B cell (primary cell): Measurements from ENCODE around the gene RCC1. TPM values are rescaled to one million over a fixed set of nuclear protein-coding genes. Genes with fewer than 3 reads are reported as not detected.

Experiments
- ATAC-seq: fragments of 200-7000 bp; cut with Tn5 transposase; one replicate; pipeline ENCODE4 v1.10.0; 2021; ENCODE audit warnings: low read depth, mild to moderate bottlenecking, moderate number of reproducible peaks, moderate library complexity
- CTCF ChIA-PET: fragments of 350-600 bp; sonication (Branson Sonifier 250); formaldehyde crosslinking; loops from one replicate; lab custom pipeline; 2021; ENCODE audit warnings: antibody characterized with exemption, inconsistent platforms; lab: Charles Lee
- POLR2A ChIA-PET: fragments of 350-600 bp; sonication (Branson Sonifier 250); formaldehyde crosslinking; loops from one replicate; lab custom pipeline; 2021; ENCODE audit warnings: antibody characterized with exemption; lab: Charles Lee
- DNase-seq: peaks from one replicate; pipeline ENCODE4 v3.0.0; 2013
- H2AFZ ChIP-seq: 2 replicates; pipeline ENCODE4 v1.6.1; 2012; ENCODE audit warnings: mild to moderate bottlenecking, low read depth, low read length; ENCODE audit not compliant: insufficient read depth, poor library complexity, severe bottlenecking
- H3K27ac ChIP-seq, 2 donors: 1 replicate in 1 of 2; 2 replicates in 1 of 2; pipeline ENCODE4 v1.5.1; 2012 to 2013; ENCODE audit warnings: low read length in 2 of 2, mild to moderate bottlenecking in 2 of 2, moderate library complexity in 1 of 2
- H3K27me3 ChIP-seq, 4 experiments: fragments of 200-600 bp in 1 of 4; sonication (generic) in 1 of 4; replicated peaks in 1 of 4; 1 replicate in 2 of 4; 2 replicates in 2 of 4; pipeline versions ENCODE4 v1.6.1 to v1.7.0; 2013 to 2016; ENCODE audit warnings: low read length in 3 of 4, mild to moderate bottlenecking in 2 of 4, mixed read lengths in 1 of 4, moderate library complexity in 1 of 4; ENCODE audit not compliant: insufficient read depth in 4 of 4, control insufficient read depth in 3 of 4; ENCODE audit errors: control extremely low read depth in 1 of 4
- H3K36me3 ChIP-seq, 2 experiments: replicated peaks in 1 of 2; 1 replicate in 1 of 2; 2 replicates in 1 of 2; pipeline versions ENCODE4 v1.6.1 to v1.7.1; 2013; ENCODE audit warnings: low read length in 1 of 2; ENCODE audit not compliant: insufficient read depth in 2 of 2, control insufficient read depth in 1 of 2; ENCODE audit errors: control extremely low read depth in 1 of 2, extremely low read depth in 1 of 2
- H3K4me1 ChIP-seq, 2 donors: fragments of 200-600 bp in 1 of 2; sonication (generic) in 1 of 2; 1 replicate in 1 of 2; 2 replicates in 1 of 2; pipeline versions ENCODE4 v1.5.1 to v1.6.1; 2013 to 2017; ENCODE audit warnings: low read length in 2 of 2; ENCODE audit not compliant: control insufficient read depth in 2 of 2, insufficient read depth in 2 of 2
- H3K4me2 ChIP-seq: replicated peaks from 2 replicates; pipeline ENCODE3; 2012; ENCODE audit warnings: mild to moderate bottlenecking, low read depth, low read length; ENCODE audit not compliant: poor library complexity, severe bottlenecking
- H3K4me3 ChIP-seq, 5 experiments: fragments of 200-600 bp in 1 of 5; sonication (generic) in 1 of 5; 1 replicate in 3 of 5; 2 replicates in 2 of 5; pipeline versions ENCODE4 v1.5.1 to v1.7.0; 2011 to 2016; ENCODE audit warnings: low read length in 4 of 5, mild to moderate bottlenecking in 4 of 5, low read depth in 2 of 5, control low read depth in 1 of 5, moderate library complexity in 1 of 5; ENCODE audit not compliant: insufficient read depth in 1 of 5; ENCODE audit errors: control extremely low read depth in 1 of 5, extremely low read depth in 1 of 5
- H3K79me2 ChIP-seq: fragments of 200-600 bp; sonication (generic); one replicate; pipeline ENCODE4 v1.6.0; 2016; ENCODE audit warnings: low read length; ENCODE audit not compliant: control insufficient read depth, insufficient read depth
- H3K9ac ChIP-seq: fragments of 200-600 bp; sonication (generic); 2 replicates; pipeline ENCODE4 v1.6.1; 2017; ENCODE audit warnings: mild to moderate bottlenecking, low read length, moderate library complexity
- H3K9me3 ChIP-seq, 3 donors: one replicate each; pipeline versions ENCODE4 v1.6.1 to v1.7.1; 2013; ENCODE audit warnings: low read length in 2 of 3; ENCODE audit not compliant: control insufficient read depth in 2 of 3, insufficient read depth in 1 of 3; ENCODE audit errors: control extremely low read depth in 1 of 3
- H4K20me1 ChIP-seq: 2 replicates; pipeline ENCODE4 v1.6.0; 2012; ENCODE audit warnings: mild to moderate bottlenecking, low read length; ENCODE audit not compliant: insufficient read depth, control insufficient read depth, poor library complexity, severe bottlenecking
- H3K27ac Mint-ChIP-seq: one replicate; pipeline ENCODE4 v1.8.0; 2021; ENCODE audit warnings: mixed read lengths
- H3K27me3 Mint-ChIP-seq: one replicate; pipeline ENCODE4 v1.8.0; 2021; ENCODE audit warnings: mixed read lengths
- H3K4me1 Mint-ChIP-seq: one replicate; pipeline ENCODE4 v1.8.0; 2021; ENCODE audit warnings: mixed read lengths
- H3K4me3 Mint-ChIP-seq: one replicate; pipeline ENCODE4 v1.8.0; 2021; ENCODE audit warnings: mixed read lengths
- H3K9me3 Mint-ChIP-seq: one replicate; pipeline ENCODE4 v1.8.0; 2022; ENCODE audit warnings: mixed read lengths; ENCODE audit not compliant: insufficient read depth
- CTCF ChIP-seq: fragments of 200-600 bp; IDR thresholded peaks from one replicate; pipeline ENCODE4 v1.8.0; 2022; ENCODE audit warnings: antibody characterized with exemption, mild to moderate bottlenecking
- EZH2 ChIP-seq: IDR thresholded peaks from 2 replicates; pipeline ENCODE4 v1.6.1; 2012; ENCODE audit warnings: borderline replicate concordance, low read depth, mild to moderate bottlenecking, moderate library complexity, low read length; ENCODE audit not compliant: insufficient read depth, poor library complexity, severe bottlenecking
- WGBS: methylation state at CpG from one replicate; pipeline ENCODE4 v1.1.5; 2013; ENCODE audit warnings: missing lambda C conversion rate; ENCODE audit not compliant: insufficient coverage; 5-methylcytosine and 5-hydroxymethylcytosine counted together
- intact Hi-C: fragments of 100-400 bp; cut with micrococcal nuclease; formaldehyde crosslinking; loops from one replicate; pipeline ENCODE4 v1.10.0; 2022
- polyA plus RNA-seq: library from polyadenylated mRNA; depleted of rRNA; stranded (reverse); fragments of >200 nt; gene quantifications from 2 replicates; pipeline ENCODE4 v1.2.3, GENCODE V29; 2012
- total RNA-seq, 2 donors: library from RNA; stranded (reverse); fragments of 120-200 nt in 1 of 2; gene quantifications; 1 replicate in 1 of 2; 2 replicates in 1 of 2; pipeline versions ENCODE4 v1.2.3 to v1.2.4, GENCODE V29; 2013 to 2022

RCC1 gene
- total and polyA plus RNA-seq, 2 donors (not counting 1 experiment from before 2014, with no cell fraction given) = 9.7 to 17.5 TPM

- H3K4me1 ChIP-seq = peaks cover 5 to 17% of the 10 kb centered on the region in 2 donors
- POLR2A ChIA-PET = interaction anchor here (0.6 to 1.9 kb wide), 6 partner anchors 28 to 548 kb away, joined by 3 to 10 read pairs (median 4); partner anchors contain the start of gene YTHDF2
- WGBS = 96% methylated on average over 4 of the region's 6 CpGs
- Mint-ChIP-seq H3K4me1 (peaks cover 18% of the 10 kb centered on the region), H3K27ac (peak overlapping the region; percentile 4), H3K9me3 (no peaks in the 10 kb centered on the region), H3K4me3 (peak overlapping the region; percentile 23), H3K27me3 (no peaks in the 10 kb centered on the region)
- H3K36me3 ChIP-seq = peaks cover 0 to 10% of the 10 kb centered on the region in 2 experiments
- H3K4me3 ChIP-seq = no peak overlapping the region
- no peak overlapping the region for H3K9ac ChIP-seq
- intact Hi-C loops = no loop called here
- H3K4me2 ChIP-seq = no peak overlapping the region
- DNase-seq (no peak), ATAC-seq (no peak)
- TF ChIP-seq EZH2 = no peak
- no peak for TF ChIP-seq CTCF
- no peaks in the 10 kb centered on the region for H4K20me1 ChIP-seq
- H3K79me2 ChIP-seq = peaks cover 14% of the 10 kb centered on the region
- CTCF ChIA-PET = interaction anchor here (1.7 to 3.9 kb wide), 2 partner anchors 30 to 330 kb away, joined by 5 to 23 read pairs; no protein-coding TSS in a partner anchor
- H3K27me3 ChIP-seq = no peaks in the 10 kb centered on the region
- no peaks in the 10 kb centered on the region for H3K9me3 ChIP-seq
- peak overlapping the region; percentile 94 for H2AFZ ChIP-seq
- peak overlapping the region in 1 of 2 donors; percentile 86 for H3K27ac ChIP-seq
These were observed 45.5 kb downstream of the RCC1 start for GRCh38 chr1:28551381-28551780.
